SK-N-SH treated with all-trans-retinoic acid at 6 μM for 48 hours (cell line): Measurements from ENCODE around the gene ELOVL5.

Experiments
- PATZ1 ChIP-seq: fragments of 250-450 bp; sonication (Bioruptor Pico); IDR thresholded peaks from 2 replicates; pipeline ENCODE4 v1.8.0; 2020; ENCODE audit warnings: mild to moderate bottlenecking, moderate library complexity, borderline replicate concordance
- TSHZ2 ChIP-seq: fragments of 250-450 bp; sonication (Bioruptor Pico); IDR thresholded peaks from 2 replicates; pipeline ENCODE4 v1.5.0; 2020; ENCODE audit warnings: mild to moderate bottlenecking, moderate library complexity

GRCh38 chr6:53313784-53314400 lies 34.9 kb downstream of the ELOVL5 start:
- TF ChIP-seq PATZ1 (CRISPR knock-in tag) (no peak), TSHZ2 (CRISPR knock-in tag) (no peak)
